ENCODE measurements around the gene ZNF341. TPM values are rescaled to one million over a fixed set of nuclear protein-coding genes. Genes with fewer than 3 reads are reported as not detected.

The ZNF341 gene
- total RNA-seq, 1 donor from 2014 or later: 3.4 TPM

- no peaks in the 10 kb centered on the region for H3K27me3 Mint-ChIP-seq (ENCODE audit: unreplicated experiment)
- no peak for TF ChIP-seq CTCF (IDR thresholded peaks at IDR 0.05)
- no peak for DNase-seq (ENCODE audit: extremely low spot score, unreplicated experiment)
- no peak overlapping the region for H3K27ac Mint-ChIP-seq (ENCODE audit: unreplicated experiment)
- H3K4me3 Mint-ChIP-seq (ENCODE audit: unreplicated experiment): no peak overlapping the region
- H3K36me3 Mint-ChIP-seq (ENCODE audit: unreplicated experiment): no peaks in the 10 kb centered on the region
- H3K4me1 Mint-ChIP-seq (ENCODE audit: unreplicated experiment): peaks cover 16% of the 10 kb centered on the region
- H3K9me3 Mint-ChIP-seq (ENCODE audit: unreplicated experiment): no peaks in the 10 kb centered on the region
Observed at GRCh38 chr20:33728463-33728862, 3.3 kb upstream of the ZNF341 start.

- no peak for DNase-seq (ENCODE audit: extremely low spot score, unreplicated experiment)
- no peak for TF ChIP-seq CTCF (IDR thresholded peaks at IDR 0.05)
- Mint-ChIP-seq H3K4me1 (ENCODE audit: unreplicated experiment) (peaks cover 23% of the 10 kb centered on the region), H3K4me3 (ENCODE audit: unreplicated experiment) (no peak overlapping the region), H3K27me3 (ENCODE audit: unreplicated experiment) (no peaks in the 10 kb centered on the region), H3K9me3 (ENCODE audit: unreplicated experiment) (no peaks in the 10 kb centered on the region), H3K27ac (ENCODE audit: unreplicated experiment) (no peak overlapping the region), H3K36me3 (ENCODE audit: unreplicated experiment) (no peaks in the 10 kb centered on the region)
Observed at GRCh38 chr20:33729101-33729500, 2.7 kb upstream of the ZNF341 start.

- Mint-ChIP-seq H3K9me3 (ENCODE audit: unreplicated experiment) (peaks cover 1% of the 10 kb centered on the region), H3K36me3 (ENCODE audit: unreplicated experiment) (peaks cover 2% of the 10 kb centered on the region), H3K4me1 (ENCODE audit: unreplicated experiment) (peaks cover 27% of the 10 kb centered on the region), H3K27me3 (ENCODE audit: unreplicated experiment) (no peaks in the 10 kb centered on the region), H3K27ac (ENCODE audit: unreplicated experiment) (peak overlapping the region; percentile 96), H3K4me3 (ENCODE audit: unreplicated experiment) (peak overlapping the region; percentile 76)
- DNase-seq (ENCODE audit: extremely low spot score, unreplicated experiment): no peak
- no peak for TF ChIP-seq CTCF (IDR thresholded peaks at IDR 0.05)
Observed at GRCh38 chr20:33730946-33731692, 677 bp upstream of the ZNF341 start.

GRCh38 chr20:33732166-33732970 is 572 bp downstream of the ZNF341 start:
- peaks cover 9% of the 10 kb centered on the region for H3K9me3 Mint-ChIP-seq (ENCODE audit: unreplicated experiment)
- peak overlapping the region; percentile 91 for H3K27ac Mint-ChIP-seq (ENCODE audit: unreplicated experiment)
- no peaks in the 10 kb centered on the region for H3K27me3 Mint-ChIP-seq (ENCODE audit: unreplicated experiment)
- peaks cover 9% of the 10 kb centered on the region for H3K36me3 Mint-ChIP-seq (ENCODE audit: unreplicated experiment)
- DNase-seq (ENCODE audit: extremely low spot score, unreplicated experiment): peak; percentile 95
- no peak for TF ChIP-seq CTCF (IDR thresholded peaks at IDR 0.05)
- H3K4me1 Mint-ChIP-seq (ENCODE audit: unreplicated experiment): peaks cover 27% of the 10 kb centered on the region
- peak overlapping the region; percentile 60 for H3K4me3 Mint-ChIP-seq (ENCODE audit: unreplicated experiment)

All from osteocyte (in vitro differentiated cells).